Activated T-helper 1 cell treated with anti-CD3 and anti-CD28 coated beads, Interleukin-12 subunit alpha, Interleukin-12 subunit beta, Interleukin-2, Interleukin-4 antibody, amounts not matched to agents 30 ng/mL and 10 ng/mL and 1 ng/mL, durations not matched to agents 14 hours and 24 hours and 36 hours (primary cell): Measurements from ENCODE around the gene ADCY10. TPM values are rescaled to one million over a fixed set of nuclear protein-coding genes. Genes with fewer than 3 reads are reported as not detected.
"Not testable (repeated sequence)": the region's sequence is repeated elsewhere in the genome, so short reads cannot be mapped to it uniquely, and the experiment has no call there.

Experiments used
- DNase-seq: peaks from one replicate; pipeline ENCODE4 v3.0.0; 2021; ENCODE audit warnings: low spot score
- H3K27ac Mint-ChIP-seq: one replicate; pipeline ENCODE4 v1.8.0; 2021; ENCODE audit warnings: mild to moderate bottlenecking, mixed read lengths
- H3K27me3 Mint-ChIP-seq: one replicate; pipeline ENCODE4 v1.8.0; 2022; ENCODE audit warnings: mild to moderate bottlenecking, moderate library complexity, mixed read lengths; ENCODE audit not compliant: insufficient read depth
- H3K36me3 Mint-ChIP-seq: one replicate; pipeline ENCODE4 v1.8.0; 2021; ENCODE audit warnings: low read depth, mixed read lengths
- H3K4me1 Mint-ChIP-seq: one replicate; pipeline ENCODE4 v1.8.0; 2021; ENCODE audit warnings: low read depth, mixed read lengths
- H3K4me3 Mint-ChIP-seq: one replicate; pipeline ENCODE4 v1.8.0; 2021; ENCODE audit warnings: mild to moderate bottlenecking, moderate library complexity, mixed read lengths
- H3K9me3 Mint-ChIP-seq: one replicate; pipeline ENCODE4 v1.8.0; 2021; ENCODE audit warnings: mixed read lengths
- intact Hi-C: fragments of 100-400 bp; cut with micrococcal nuclease; formaldehyde crosslinking; loops from one replicate; pipeline ENCODE4 v1.15.1; 2024
- total RNA-seq: library from RNA; stranded (reverse); gene quantifications from 2 replicates; pipeline ENCODE4 v1.2.3, GENCODE V29; 2022

The ADCY10 gene
- total RNA-seq, 1 donor from 2014 or later, result not detected

DNA sequence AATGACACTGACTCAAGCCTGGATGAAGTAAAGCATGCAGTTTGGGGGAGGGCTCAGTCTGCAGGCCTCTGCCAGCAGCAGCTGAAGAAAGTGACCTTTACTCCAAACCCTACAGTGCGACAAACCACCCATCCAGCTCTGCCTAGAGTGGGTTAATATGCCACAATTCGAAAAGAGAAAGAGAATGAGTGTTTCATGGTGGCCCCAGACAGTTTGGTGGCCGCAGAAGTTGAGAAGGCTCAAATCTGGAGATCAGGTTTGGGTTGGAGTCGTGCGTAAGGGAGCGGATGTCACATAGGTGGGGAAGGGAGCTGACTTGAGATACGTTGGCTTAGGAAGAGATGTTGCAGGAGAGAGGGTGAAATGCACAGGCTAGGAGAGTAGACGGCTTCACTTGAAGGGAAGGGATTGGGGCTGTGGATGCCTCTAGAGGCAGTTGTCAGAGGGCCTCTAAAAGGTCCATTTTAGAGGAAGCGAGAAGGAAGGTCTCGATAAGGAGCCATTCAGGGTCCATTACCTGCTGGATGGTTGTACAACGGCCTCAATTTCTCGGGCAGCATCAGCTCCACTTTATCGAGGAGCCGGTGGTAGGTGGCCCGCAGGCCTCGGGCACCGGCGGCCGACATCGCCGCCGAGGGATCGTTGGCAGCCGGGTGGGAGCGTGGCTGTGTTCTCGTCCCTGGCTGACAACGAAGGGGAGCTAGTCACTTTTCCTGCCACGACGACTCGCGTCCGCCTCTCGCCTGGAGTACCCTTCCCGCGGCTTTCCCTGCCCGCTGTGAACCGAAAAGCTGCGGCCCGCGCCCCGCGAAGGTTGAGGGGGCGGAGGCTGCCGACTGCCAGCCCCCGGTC is 21.5 kb upstream of the ADCY10 start:
- H3K4me3 Mint-ChIP-seq, result peak overlapping the region; percentile 91
- H3K36me3 Mint-ChIP-seq, result peaks cover 2% of the 10 kb centered on the region
- H3K27ac Mint-ChIP-seq, result peak overlapping the region; percentile 98
- no peaks in the 10 kb centered on the region for H3K9me3 Mint-ChIP-seq
- peak; percentile 35 for DNase-seq
- H3K4me1 Mint-ChIP-seq, result peaks cover 38% of the 10 kb centered on the region
- H3K27me3 Mint-ChIP-seq, result no peaks in the 10 kb centered on the region
- intact Hi-C loops, result loop anchor here (1.0 to 5.0 kb wide), 15 partner anchors 132 to 1958 kb away; partner anchors contain the start of genes GPR161, NME7, POU2F1 and RCSD1

DNA sequence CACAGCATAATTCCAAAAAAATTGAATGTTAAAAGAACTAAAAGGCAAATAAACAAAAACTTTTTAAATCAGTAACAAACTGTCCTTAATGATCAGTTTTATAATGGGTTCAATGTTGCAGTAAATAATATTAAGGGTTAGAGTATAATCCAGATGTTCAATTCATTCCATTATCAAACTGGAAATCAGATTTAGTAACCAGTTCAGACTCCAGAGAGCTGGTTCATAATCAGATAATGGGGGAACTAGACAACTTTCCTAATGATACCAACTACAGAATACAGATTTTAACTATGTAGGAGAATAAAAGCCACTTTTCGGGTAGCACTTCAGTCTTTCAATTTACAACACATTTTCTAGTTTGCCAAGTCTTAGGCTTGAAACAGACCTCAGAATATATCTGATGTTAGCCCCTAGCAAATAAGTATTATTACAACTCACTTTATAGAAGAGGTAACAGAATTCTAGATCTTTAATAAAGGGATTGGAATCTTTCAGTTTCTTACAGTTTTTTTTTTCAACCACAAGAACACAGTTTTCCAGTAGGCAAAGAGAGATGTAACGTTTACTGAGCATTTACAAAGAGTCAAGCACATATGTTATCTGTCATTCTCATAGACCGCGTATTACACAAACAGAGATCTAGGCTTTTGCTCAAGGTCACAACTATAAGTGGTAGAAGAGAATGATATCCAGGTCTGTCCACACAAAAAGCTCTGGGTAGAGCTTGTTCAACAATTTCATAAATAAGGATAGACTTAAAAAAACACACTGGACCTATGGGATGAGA is 20.7 kb upstream of the ADCY10 start:
- H3K9me3 Mint-ChIP-seq, result no peaks in the 10 kb centered on the region
- H3K4me1 Mint-ChIP-seq, result peaks cover 38% of the 10 kb centered on the region
- peak overlapping the region; percentile 91 for H3K4me3 Mint-ChIP-seq
- DNase-seq, result no peak
- peaks cover 2% of the 10 kb centered on the region for H3K36me3 Mint-ChIP-seq
- intact Hi-C loops, result loop anchor here (1.0 to 5.0 kb wide), 6 partner anchors 148 to 1553 kb away; partner anchors contain the start of genes GPR161, RCSD1, SLC19A2 and TADA1
- no peaks in the 10 kb centered on the region for H3K27me3 Mint-ChIP-seq
- H3K27ac Mint-ChIP-seq, result peak overlapping the region; percentile 98

DNA sequence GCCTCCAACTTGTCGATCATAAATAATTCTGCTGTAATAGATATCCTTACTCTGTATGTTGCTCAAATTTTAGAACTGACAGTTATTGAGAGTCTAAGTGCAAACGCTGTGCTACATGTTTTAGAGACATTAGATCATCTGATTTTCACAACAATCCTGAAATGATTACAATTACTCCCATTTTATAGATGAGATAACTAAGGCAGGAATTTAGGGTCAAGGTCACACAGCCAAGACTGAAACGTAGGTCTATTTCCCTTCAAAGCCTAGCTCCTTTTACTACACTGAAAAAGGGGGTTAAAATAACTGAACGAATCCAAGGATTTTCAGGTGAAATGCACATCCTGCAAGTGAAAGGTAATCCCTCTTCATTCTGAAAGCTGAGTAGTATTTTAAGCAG is 19.9 kb upstream of the ADCY10 start:
- intact Hi-C loops, result no loop called here
- DNase-seq, result no peak
- Mint-ChIP-seq H3K27me3 (no peaks in the 10 kb centered on the region), H3K4me1 (peaks cover 38% of the 10 kb centered on the region), H3K27ac (no peak overlapping the region), H3K36me3 (peaks cover 2% of the 10 kb centered on the region), H3K9me3 (no peaks in the 10 kb centered on the region), H3K4me3 (peak overlapping the region; percentile 91)

DNA sequence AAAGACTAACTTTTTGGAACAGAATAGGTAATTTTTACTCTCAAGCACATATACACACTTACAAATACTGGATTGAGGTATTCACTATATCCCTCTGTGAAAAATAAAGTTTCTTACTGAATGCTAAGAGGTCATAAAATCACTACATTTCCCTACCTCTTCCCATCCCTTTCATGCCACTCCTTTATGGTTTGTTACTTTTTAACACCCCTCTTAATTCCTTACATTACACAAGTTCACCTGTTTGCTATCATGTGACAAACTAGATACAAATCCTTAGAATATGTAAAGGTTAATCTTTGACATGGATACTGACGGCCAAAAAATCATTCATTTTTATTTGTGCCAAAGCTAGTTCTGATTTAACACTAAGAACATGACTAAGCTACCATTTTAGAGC is 15.8 kb upstream of the ADCY10 start:
- Mint-ChIP-seq H3K36me3 (peaks cover 2% of the 10 kb centered on the region), H3K27me3 (no peaks in the 10 kb centered on the region), H3K4me3 (no peak overlapping the region), H3K4me1 (peaks cover 22% of the 10 kb centered on the region), H3K27ac (no peak overlapping the region), H3K9me3 (no peaks in the 10 kb centered on the region)
- intact Hi-C loops, result no loop called here
- no peak for DNase-seq

DNA sequence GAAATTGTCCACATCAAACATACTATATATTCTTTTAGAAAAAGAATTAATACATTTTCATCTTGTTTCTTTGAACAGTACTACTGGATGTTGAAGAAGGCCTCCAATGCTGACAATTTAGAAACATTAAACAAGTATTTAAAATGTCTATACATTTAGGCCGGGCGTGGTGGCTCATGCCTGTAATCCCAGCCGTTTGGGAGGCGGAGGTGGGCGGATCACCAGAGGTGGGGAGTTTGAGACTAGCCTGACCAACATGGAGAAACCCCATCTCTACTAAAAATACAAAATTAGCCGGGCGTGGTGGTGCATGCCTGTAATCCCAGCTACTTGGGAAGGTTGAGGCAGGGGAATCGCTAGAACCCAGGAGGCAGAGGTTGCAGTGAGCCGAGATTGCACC is 15.0 kb upstream of the ADCY10 start:
- H3K9me3 Mint-ChIP-seq, DNase-seq, H3K36me3 Mint-ChIP-seq, intact Hi-C loops, H3K27ac Mint-ChIP-seq, H3K4me3 Mint-ChIP-seq, H3K27me3 Mint-ChIP-seq: not testable (repeated sequence)
- peaks cover 15% of the 10 kb centered on the region for H3K4me1 Mint-ChIP-seq

DNA sequence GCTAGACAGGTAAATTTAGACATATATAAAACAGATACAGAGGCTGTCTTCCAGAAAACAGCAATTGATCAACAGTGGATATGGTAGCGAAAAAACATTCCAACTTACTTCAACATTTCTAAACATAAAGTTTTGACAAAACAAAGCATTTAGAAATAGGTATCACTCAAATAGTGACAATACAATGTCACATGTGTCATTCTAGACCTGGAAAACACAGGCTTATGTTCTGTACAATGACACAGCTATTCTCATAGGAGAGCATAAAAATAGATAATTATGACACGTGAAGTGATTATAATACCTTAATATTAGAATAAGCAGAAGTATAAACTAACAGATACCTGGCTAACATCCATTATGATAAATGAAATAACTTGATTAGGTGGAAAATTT is 14.5 kb upstream of the ADCY10 start:
- Mint-ChIP-seq H3K36me3 (no peaks in the 10 kb centered on the region), H3K27me3 (no peaks in the 10 kb centered on the region), H3K4me3 (no peak overlapping the region), H3K9me3 (no peaks in the 10 kb centered on the region), H3K4me1 (peaks cover 10% of the 10 kb centered on the region), H3K27ac (no peak overlapping the region)
- no peak for DNase-seq
- intact Hi-C loops, result no loop called here

DNA sequence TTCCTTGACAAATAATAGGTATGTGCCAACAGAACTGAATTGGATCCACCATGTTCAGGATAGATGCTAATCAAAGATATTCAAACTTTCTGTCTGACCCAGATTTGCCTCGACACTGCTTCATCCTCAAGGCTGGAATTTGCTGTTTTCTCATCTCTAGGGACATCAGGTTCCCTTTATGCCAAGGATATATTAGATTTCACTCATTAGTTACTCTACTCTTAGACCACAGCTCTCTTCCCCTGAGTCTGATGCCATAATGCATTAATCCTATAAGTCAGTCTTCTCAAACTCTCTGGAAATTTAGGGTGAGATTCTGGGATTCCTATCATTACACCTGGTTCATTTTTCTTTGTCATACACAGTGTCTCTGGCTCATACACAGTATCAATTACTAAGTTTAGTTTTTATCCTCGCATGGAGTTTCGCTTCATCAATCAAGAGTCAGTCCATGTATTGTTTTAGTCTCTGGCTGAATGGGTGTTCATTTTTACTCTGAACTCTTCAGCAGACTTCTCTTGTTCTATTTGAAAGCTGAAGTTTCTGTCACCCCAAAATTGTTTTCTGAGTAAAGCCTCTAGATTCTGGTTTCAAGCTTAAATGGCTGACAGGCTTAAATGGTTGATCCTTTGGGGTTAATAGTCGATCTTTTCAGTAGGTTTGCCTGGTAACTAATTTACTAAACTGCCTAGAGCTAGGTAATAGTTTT is 13.3 kb upstream of the ADCY10 start:
- intact Hi-C loops, result no loop called here
- no peaks in the 10 kb centered on the region for H3K4me1 Mint-ChIP-seq

DNA sequence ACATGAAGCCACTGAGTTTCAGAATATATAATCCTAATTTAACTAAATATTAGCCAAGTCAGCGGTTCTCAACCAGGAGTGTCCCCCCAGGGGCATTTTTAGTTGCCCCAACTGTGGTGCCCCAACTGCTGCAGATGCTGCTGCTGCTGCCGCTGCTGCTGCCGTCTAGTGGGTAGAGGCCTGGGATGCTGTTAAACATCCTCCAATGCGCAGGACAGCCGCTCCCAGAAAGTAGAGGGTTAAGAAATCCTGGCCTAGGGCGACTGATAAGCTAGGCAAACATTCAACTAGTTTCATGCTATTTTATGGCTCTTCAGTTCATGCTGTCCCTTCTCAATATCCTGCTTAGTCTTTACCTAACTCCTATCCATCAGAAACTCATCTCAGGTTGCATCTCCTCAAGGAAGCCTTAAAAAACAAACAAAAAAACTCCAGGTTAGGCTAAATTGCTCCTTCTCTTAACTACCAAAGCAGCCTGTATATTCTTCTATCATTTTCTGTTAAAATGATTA is 12.6 kb upstream of the ADCY10 start:
- H3K27ac Mint-ChIP-seq, result no peak overlapping the region
- no peaks in the 10 kb centered on the region for H3K4me1 Mint-ChIP-seq
- no peaks in the 10 kb centered on the region for H3K27me3 Mint-ChIP-seq
- H3K9me3 Mint-ChIP-seq, result no peaks in the 10 kb centered on the region
- peaks cover 3% of the 10 kb centered on the region for H3K36me3 Mint-ChIP-seq
- no peak overlapping the region for H3K4me3 Mint-ChIP-seq
- intact Hi-C loops, result no loop called here
- DNase-seq, result no peak

More for the DNA sequence above, 13.3 kb upstream of the ADCY10 start:
- no peaks in the 10 kb centered on the region for H3K9me3 Mint-ChIP-seq
- H3K27me3 Mint-ChIP-seq, result no peaks in the 10 kb centered on the region
- peaks cover 3% of the 10 kb centered on the region for H3K36me3 Mint-ChIP-seq
- H3K4me3 Mint-ChIP-seq, result no peak overlapping the region
- no peak for DNase-seq
- H3K27ac Mint-ChIP-seq, result no peak overlapping the region

DNA sequence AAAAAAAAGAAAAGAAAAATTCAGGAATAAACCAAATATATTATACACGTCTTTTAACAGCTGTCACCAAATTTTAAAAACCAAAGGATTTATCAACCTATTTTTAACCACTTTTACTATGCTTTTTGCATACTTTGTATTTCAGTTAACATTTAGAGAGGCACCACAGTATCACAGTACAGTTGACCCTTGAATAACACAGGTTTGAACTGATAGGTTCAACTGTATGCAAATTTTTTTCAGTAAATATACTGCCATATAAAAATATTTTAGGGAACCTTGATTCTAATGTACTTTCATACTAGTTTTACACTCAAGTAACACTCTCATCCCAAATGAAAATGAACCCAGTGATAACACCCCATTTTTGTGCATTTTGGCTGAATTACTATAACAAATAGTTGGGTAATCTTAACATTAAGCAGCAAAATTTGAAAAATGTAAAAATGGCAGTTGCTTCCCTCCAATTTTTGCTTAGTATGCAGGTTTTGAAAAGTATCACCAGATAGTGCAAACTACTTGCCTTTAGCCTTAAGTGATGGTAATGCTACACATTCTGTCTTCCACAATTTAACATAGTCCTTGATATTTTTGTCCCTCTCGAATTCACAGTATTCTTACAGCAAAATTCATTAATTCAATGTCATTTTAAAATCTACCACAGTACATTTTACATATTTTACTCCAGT is 10.8 kb upstream of the ADCY10 start:
- no peak for DNase-seq
- Mint-ChIP-seq H3K27me3 (no peaks in the 10 kb centered on the region), H3K27ac (no peak overlapping the region), H3K4me1 (no peaks in the 10 kb centered on the region), H3K4me3 (no peak overlapping the region), H3K9me3 (no peaks in the 10 kb centered on the region), H3K36me3 (peaks cover 3% of the 10 kb centered on the region)
- intact Hi-C loops, result no loop called here

DNA sequence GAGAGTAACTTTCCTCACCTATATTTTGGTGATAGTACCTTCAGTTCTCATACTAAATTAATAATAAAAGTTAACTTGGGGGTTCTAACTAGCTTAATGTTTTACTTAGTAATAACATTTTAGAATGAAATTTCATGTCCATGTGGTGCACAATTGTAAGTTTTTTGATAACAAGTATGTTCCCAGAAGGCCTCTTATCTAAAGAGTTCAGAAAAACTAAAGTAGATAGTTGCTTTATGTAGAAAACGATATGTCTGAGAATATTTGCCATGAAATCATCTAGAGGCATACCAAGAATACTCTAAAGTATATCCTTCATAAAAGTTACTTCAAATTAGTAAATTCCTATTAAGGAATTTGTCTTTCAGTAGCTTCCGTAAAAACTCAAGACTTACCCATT is 10.2 kb upstream of the ADCY10 start:
- H3K27ac Mint-ChIP-seq, result no peak overlapping the region
- H3K27me3 Mint-ChIP-seq, result no peaks in the 10 kb centered on the region
- intact Hi-C loops, result no loop called here
- H3K4me1 Mint-ChIP-seq, result no peaks in the 10 kb centered on the region
- H3K4me3 Mint-ChIP-seq, result no peak overlapping the region
- H3K36me3 Mint-ChIP-seq, result peaks cover 3% of the 10 kb centered on the region
- H3K9me3 Mint-ChIP-seq, result no peaks in the 10 kb centered on the region
- DNase-seq, result no peak

DNA sequence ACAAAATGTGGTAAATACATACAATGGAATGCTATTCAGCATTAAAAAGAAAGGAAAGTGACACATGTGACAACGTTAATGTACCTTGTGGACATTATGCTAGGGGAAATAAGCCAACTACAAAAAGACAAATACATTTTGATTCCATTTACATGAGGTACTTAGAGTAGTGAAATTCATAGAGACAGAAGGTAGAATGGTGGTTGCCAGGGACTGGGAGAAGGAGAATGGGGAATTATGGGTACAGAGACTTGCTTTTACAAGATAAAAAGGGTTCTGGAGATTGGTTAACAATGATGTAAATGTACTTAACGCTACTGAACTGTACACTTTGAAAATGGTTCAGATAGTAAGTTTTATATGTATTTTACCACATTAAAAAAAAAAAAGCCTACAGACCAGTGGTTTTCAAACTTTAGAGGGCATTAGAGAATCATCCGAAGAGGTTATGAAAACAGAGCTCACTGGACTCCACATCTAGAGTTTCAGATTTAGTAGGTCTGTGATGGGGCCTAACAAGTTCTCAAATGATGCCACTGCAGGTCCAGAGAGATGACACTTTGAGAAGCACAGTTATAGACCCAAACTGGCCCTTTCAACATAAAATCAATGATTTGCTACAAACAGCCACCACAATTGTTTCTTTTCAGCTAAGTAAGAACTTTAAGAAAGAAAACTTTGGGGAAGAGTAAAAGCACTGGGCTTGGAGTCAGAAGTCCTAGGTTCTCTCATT is 9.6 kb upstream of the ADCY10 start:
- no peak overlapping the region for H3K4me3 Mint-ChIP-seq
- no peaks in the 10 kb centered on the region for H3K4me1 Mint-ChIP-seq
- peaks cover 3% of the 10 kb centered on the region for H3K36me3 Mint-ChIP-seq
- no peak for DNase-seq
- H3K9me3 Mint-ChIP-seq, result no peaks in the 10 kb centered on the region
- no peaks in the 10 kb centered on the region for H3K27me3 Mint-ChIP-seq
- no peak overlapping the region for H3K27ac Mint-ChIP-seq
- intact Hi-C loops, result no loop called here
